Upper lobe of left lung (tissue), 6 donors: ENCODE data around the gene AMY2B. TPM values are rescaled to one million over a fixed set of nuclear protein-coding genes. Genes with fewer than 3 reads are reported as not detected.
"Not testable (repeated sequence)": the region's sequence is repeated elsewhere in the genome, so short reads cannot be mapped to it uniquely, and the experiment has no call there.

ENCODE experiments used
- ATAC-seq, 2 donors: fragments of 200-7000 bp; cut with Tn5 transposase; one replicate each; pipeline ENCODE4 v1.9.1; 2022; ENCODE audit warnings: mild to moderate bottlenecking in 2 of 2, moderate library complexity in 2 of 2; ENCODE audit not compliant: low FRiP score in 2 of 2
- DNase-seq, 2 donors: peaks; one replicate each; pipeline ENCODE4 v3.0.0-alpha.2; 2019 to 2020
- H3K27ac ChIP-seq, 4 donors: fragments of 200-600 bp; sonication (generic); one replicate each; pipeline ENCODE4 v1.5.1; 2016 to 2019
- H3K27me3 ChIP-seq, 4 donors: fragments of 200-600 bp; sonication (generic); one replicate each; pipeline ENCODE4 v1.5.1; 2017 to 2019
- H3K36me3 ChIP-seq, 4 donors: fragments of 200-600 bp; sonication (generic); one replicate each; pipeline ENCODE4 v1.5.1; 2016 to 2019
- H3K4me1 ChIP-seq, 4 donors: fragments of 200-600 bp; sonication (generic); one replicate each; pipeline ENCODE4 v1.5.1; 2018 to 2019
- H3K4me3 ChIP-seq, 4 donors: fragments of 200-600 bp; sonication (generic); one replicate each; pipeline ENCODE4 v1.5.1; 2017 to 2019; ENCODE audit warnings: mild to moderate bottlenecking in 2 of 4, moderate library complexity in 1 of 4
- H3K9me3 ChIP-seq, 4 donors: fragments of 200-600 bp; sonication (generic); one replicate each; pipeline ENCODE4 v1.5.1; 2018 to 2019
- CTCF ChIP-seq, 6 experiments: fragments of 450-650 bp in 4 of 6; fragments of 200-600 bp in 2 of 6; sonication (generic) in 2 of 6; IDR thresholded peaks; one replicate each; pipeline ENCODE4 v1.5.1; 2016 to 2019; ENCODE audit warnings: antibody characterized with exemption in 6 of 6
- EP300 ChIP-seq, 4 donors: sonication (generic); formaldehyde crosslinking; IDR thresholded peaks; one replicate each; pipeline ENCODE4 v1.5.1; 2017; ENCODE audit warnings: antibody characterized with exemption in 4 of 4, control low read depth in 2 of 4
- POLR2A ChIP-seq, 4 donors: fragments of 450-650 bp; IDR thresholded peaks; one replicate each; pipeline ENCODE4 v1.5.1; 2016 to 2017; ENCODE audit warnings: antibody characterized with exemption in 4 of 4, mild to moderate bottlenecking in 2 of 4
- POLR2AphosphoS5 ChIP-seq, 2 donors: sonication (generic); formaldehyde crosslinking; IDR thresholded peaks; one replicate each; pipeline ENCODE4 v1.5.1; 2017; ENCODE audit warnings: antibody characterized with exemption in 2 of 2
- WGBS, 2 donors: methylation state at CpG; one replicate each; pipeline ENCODE4 v1.1.5; 2017 to 2018; 5-methylcytosine and 5-hydroxymethylcytosine counted together
- total RNA-seq, 6 donors: library from RNA; depleted of rRNA in 4 of 6; stranded (reverse); fragments of >200 nt in 4 of 6; gene quantifications; one replicate each; pipeline versions ENCODE4 v1.1.0 to v1.2.1, GENCODE V29; 2016 to 2021
- donor health status: DM: no; HTN: no; CAD: no; lungs with moderate emphysema.
- donor health status: DM: no; HTN: yes; CAD: no; lungs with severe emphysema.

AMY2B gene
- total RNA-seq, 6 donors from 2014 or later: 12.5 to 73.3 (median 23.8) TPM

DNA sequence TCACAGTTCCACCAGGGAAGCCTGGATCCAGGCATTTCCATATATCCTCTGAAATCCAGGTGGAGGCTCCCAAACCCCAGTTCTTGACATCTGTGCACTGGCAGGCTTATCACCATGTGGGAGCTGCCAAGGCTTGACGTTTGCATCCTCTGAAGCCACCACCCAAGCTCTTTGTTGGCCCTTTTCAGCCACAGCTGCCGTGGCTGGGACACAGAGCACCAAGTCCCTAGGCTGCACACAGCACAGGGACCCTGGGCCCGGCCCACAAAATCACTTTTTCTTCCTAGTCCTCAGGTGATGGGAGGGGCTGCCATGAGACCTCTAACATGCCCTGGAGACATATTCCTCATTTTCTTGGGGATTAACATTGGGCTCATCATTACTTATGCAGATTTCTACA lies 23.5 kb upstream of the AMY2B start:
- Histone ChIP-seq H3K27me3 (no peaks in the 10 kb centered on the region), H3K27ac (no peak overlapping the region), H3K36me3 (peaks cover 56 to 95% (median 63%) of the 10 kb centered on the region in 4 donors), H3K9me3 (no peaks in the 10 kb centered on the region), H3K4me3 (no peak overlapping the region), H3K4me1 (no peaks in the 10 kb centered on the region)
- ATAC-seq (no peak), DNase-seq (peak in 1 of 2 donors; percentile 3)
- 94 to 100% methylated on average over 2 to 3 of the region's 3 CpGs for WGBS, 2 donors
- no peak for TF ChIP-seq POLR2AphosphoS5 (IDR thresholded peaks at IDR 0.05)
- no peak for TF ChIP-seq EP300 (IDR thresholded peaks at IDR 0.05)
- no peak for TF ChIP-seq POLR2A (IDR thresholded peaks at IDR 0.05)
- TF ChIP-seq CTCF (IDR thresholded peaks at IDR 0.05): no peak

- Histone ChIP-seq H3K9me3 (no peaks in the 10 kb centered on the region), H3K4me1 (peaks cover 6 to 17% (median 9%) of the 10 kb centered on the region in 4 donors), H3K27me3 (no peaks in the 10 kb centered on the region), H3K4me3 (no peak overlapping the region), H3K27ac (peak overlapping the region in 1 of 4 donors; percentile 71), H3K36me3 (peaks cover 0 to 17% (median 2%) of the 10 kb centered on the region in 4 donors)
- TF ChIP-seq EP300 (IDR thresholded peaks at IDR 0.05) (no peak), POLR2A (IDR thresholded peaks at IDR 0.05) (no peak), POLR2AphosphoS5 (IDR thresholded peaks at IDR 0.05) (no peak), CTCF (IDR thresholded peaks at IDR 0.05) (no peak)
- ATAC-seq: no peak
- no peak for DNase-seq
Measured at GRCh38 chr1:103560427-103560826, 11.0 kb upstream of the AMY2B start.

GRCh38 chr1:103561124-103561523 lies 10.3 kb upstream of the AMY2B start:
- peak overlapping the region; percentile 63 to 80 (median 75) for H3K27ac ChIP-seq
- not testable (repeated sequence) for DNase-seq

DNA sequence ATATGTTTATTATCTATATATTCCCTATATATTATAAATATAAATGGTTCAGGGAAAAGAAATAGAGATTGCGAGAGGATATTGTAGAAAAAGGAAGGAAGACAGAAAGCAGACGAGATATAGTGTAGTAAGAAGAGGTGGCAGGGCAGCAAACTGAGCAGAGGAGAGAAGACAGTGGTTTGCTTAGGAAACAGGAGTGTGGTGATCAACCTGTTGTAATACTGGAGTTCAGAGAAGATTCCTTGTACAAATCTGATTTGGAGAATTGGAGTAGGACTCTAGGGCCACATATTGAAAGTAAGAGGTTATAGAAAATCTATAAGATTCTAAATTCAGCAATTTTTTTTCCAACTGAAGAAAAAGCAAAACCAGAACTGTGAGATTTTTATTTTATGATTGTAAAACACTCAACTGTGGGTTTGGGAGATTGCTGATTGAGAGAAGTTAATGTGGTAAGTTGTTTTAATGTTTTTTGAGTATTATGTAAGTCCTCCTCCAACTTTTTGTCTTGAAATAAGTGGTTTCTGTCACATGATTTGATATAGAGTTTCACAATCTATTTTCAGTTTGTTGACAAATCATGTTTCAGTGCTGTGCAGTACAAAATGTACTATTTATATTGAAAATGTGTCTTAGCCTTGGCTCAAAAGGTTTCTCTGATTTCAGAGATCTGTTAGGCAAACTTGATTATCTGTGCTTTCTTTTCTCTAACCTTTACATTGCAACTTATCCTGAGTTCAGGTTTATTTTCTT lies 9.6 kb upstream of the AMY2B start:
- peaks cover 0 to 3% (median 0%) of the 10 kb centered on the region in 4 donors for H3K36me3 ChIP-seq

More at GRCh38 chr1:103561124-103561523, 10.3 kb upstream of the AMY2B start:
- H3K9me3 ChIP-seq, H3K4me3 ChIP-seq, H3K36me3 ChIP-seq, ATAC-seq, H3K27me3 ChIP-seq: not testable (repeated sequence)
- 63 to 82% methylated on average over 3 of the region's 3 CpGs for WGBS, 2 donors
- peaks cover 6 to 17% (median 9%) of the 10 kb centered on the region in 4 donors for H3K4me1 ChIP-seq

DNA sequence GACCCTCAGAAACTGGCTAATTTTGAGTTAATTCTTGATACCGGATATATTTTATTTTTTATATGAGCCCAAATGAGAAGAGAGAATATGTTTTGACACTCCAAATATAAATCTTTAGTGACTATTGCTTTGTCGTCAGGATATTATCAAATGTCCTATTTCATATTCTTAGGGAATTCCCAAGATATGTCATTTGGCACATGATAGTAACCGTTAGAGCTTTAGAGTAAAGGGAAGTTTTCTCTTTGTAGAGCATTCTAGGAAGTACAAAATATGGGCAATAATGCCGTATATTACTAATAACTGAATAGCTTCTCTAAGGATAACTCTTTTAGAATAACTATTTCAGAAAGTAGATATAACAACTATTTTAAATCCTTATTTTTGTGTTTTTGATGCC lies 8.3 kb upstream of the AMY2B start:
- WGBS, 2 donors: 77 to 83% methylated on average over 4 of the region's 4 CpGs
- no peaks in the 10 kb centered on the region for H3K9me3 ChIP-seq
- H3K4me1 ChIP-seq: peaks cover 6 to 17% (median 9%) of the 10 kb centered on the region in 4 donors
- H3K36me3 ChIP-seq: peaks cover 0 to 5% (median 0%) of the 10 kb centered on the region in 4 donors
- H3K27ac ChIP-seq: peak overlapping the region in 3 of 4 donors; percentile 71 to 80 (median 79)
- TF ChIP-seq CTCF (IDR thresholded peaks at IDR 0.05) (no peak), POLR2AphosphoS5 (IDR thresholded peaks at IDR 0.05) (no peak), EP300 (IDR thresholded peaks at IDR 0.05) (no peak), POLR2A (IDR thresholded peaks at IDR 0.05) (no peak)
- no peaks in the 10 kb centered on the region for H3K27me3 ChIP-seq
- no peak for ATAC-seq
- no peak for DNase-seq
- H3K4me3 ChIP-seq: no peak overlapping the region

More for the DNA sequence above, 9.6 kb upstream of the AMY2B start:
- H3K4me3 ChIP-seq: no peak overlapping the region
- WGBS, 2 donors: 35 to 52% methylated on average over 2 of the region's 2 CpGs
- peaks cover 6 to 17% (median 9%) of the 10 kb centered on the region in 4 donors for H3K4me1 ChIP-seq
- DNase-seq (no peak), ATAC-seq (peak; percentile 22 to 81)
- H3K27me3 ChIP-seq: no peaks in the 10 kb centered on the region
- no peaks in the 10 kb centered on the region for H3K9me3 ChIP-seq
- TF ChIP-seq POLR2AphosphoS5 (IDR thresholded peaks at IDR 0.05) (no peak), EP300 (IDR thresholded peaks at IDR 0.05) (peak in 3 of 4 donors; percentile 65 to 87 (median 69))
- H3K27ac ChIP-seq: peak overlapping the region; percentile 63 to 80 (median 75)
